HepG2 (cell line): ENCODE measurements around the gene SCN8A. TPM values are rescaled to one million over a fixed set of nuclear protein-coding genes. Genes with fewer than 3 reads are reported as not detected.
"Not testable (repeated sequence)": the region's sequence is repeated elsewhere in the genome, so short reads cannot be mapped to it uniquely, and the experiment has no call there.

ENCODE experiments used
- ATAC-seq: fragments of 200-7000 bp; cut with Tn5 transposase; 3 replicates; pipeline ENCODE4 v1.9.1; 2020; ENCODE audit warnings: mild to moderate bottlenecking, moderate library complexity
- BruUV-seq: library from RNA; stranded (reverse); fragments of 400-500 nt; replicated peaks from 2 replicates; lab custom pipeline; 2021; lab: Mats Ljungman, UMichigan
- CTCF ChIA-PET: fragments of 300-600 bp; formaldehyde crosslinking; extraction: SDS; loops from one replicate; lab custom pipeline; 2021; ENCODE audit warnings: low total read pairs, inconsistent platforms, low intra/inter-chr PET ratio; lab: Yijun Ruan, JAX
- POLR2A ChIA-PET: fragments of 350-600 bp; sonication (Branson Sonifier 250); formaldehyde crosslinking; loops from one replicate; lab custom pipeline; 2020; ENCODE audit warnings: antibody characterized with exemption, inconsistent platforms; lab: Yijun Ruan, JAX
- DNase-seq: peaks from one replicate; pipeline ENCODE4 v3.0.0-alpha.2; 2015; ENCODE audit warnings: low spot score
- FAIRE-seq: peaks from 3 replicates; lab custom pipeline; 2011; peaks lifted over from hg19 to GRCh38; lab: Jason Lieb, UNC
- H2AFZ ChIP-seq: one replicate; pipeline ENCODE4 v1.6.1; 2011; ENCODE audit warnings: low read length, inconsistent platforms
- H3K27ac ChIP-seq: fragments of 300-600 bp; 3 replicates; pipeline ENCODE4 v1.8.0; 2011; ENCODE audit warnings: mixed run types, mild to moderate bottlenecking, mixed read lengths, low read length, inconsistent platforms; ENCODE audit not compliant: insufficient read depth; ENCODE audit errors: extremely low read length
- H3K27me3 ChIP-seq, 2 experiments: fragments of 200-600 bp in 1 of 2; 2 replicates in 1 of 2; 3 replicates in 1 of 2; pipeline versions ENCODE4 v1.6.0 to v1.8.0; 2011; ENCODE audit warnings: low read length in 2 of 2, mild to moderate bottlenecking in 2 of 2, moderate library complexity in 2 of 2, inconsistent platforms in 1 of 2; ENCODE audit not compliant: insufficient read depth in 2 of 2, control insufficient read depth in 1 of 2
- H3K36me3 ChIP-seq, 2 experiments: fragments of 200-600 bp in 1 of 2; replicated peaks in 1 of 2; 2 replicates in 1 of 2; 3 replicates in 1 of 2; pipeline versions ENCODE4 v1.5.1 to v1.8.0; 2011; ENCODE audit warnings: low read length in 2 of 2, inconsistent platforms in 1 of 2; ENCODE audit not compliant: insufficient read depth in 2 of 2, control insufficient read depth in 1 of 2
- H3K4me1 ChIP-seq: 2 replicates; pipeline ENCODE4 v1.5.1; 2012; ENCODE audit warnings: low read length, inconsistent platforms; ENCODE audit not compliant: insufficient read depth
- H3K4me2 ChIP-seq: 2 replicates; pipeline ENCODE4 v1.6.0; 2011; ENCODE audit warnings: low read depth, low read length, inconsistent platforms
- H3K4me3 ChIP-seq, 3 experiments: fragments of 200-600 bp in 1 of 3; sonication (generic), shearing (Covaris generic) in 1 of 3; replicated peaks in 1 of 3; 2 replicates each; pipeline ENCODE4 v1.5.1; 2011 to 2016; ENCODE audit warnings: low read length in 3 of 3, inconsistent platforms in 2 of 3, low read depth in 2 of 3, mild to moderate bottlenecking in 2 of 3, control low read depth in 1 of 3, mixed read lengths in 1 of 3; ENCODE audit not compliant: insufficient read depth in 1 of 3
- H3K79me2 ChIP-seq: one replicate; pipeline ENCODE4 v1.6.1; 2011; ENCODE audit warnings: low read length, inconsistent platforms; ENCODE audit not compliant: insufficient read depth
- H3K9ac ChIP-seq: 2 replicates; pipeline ENCODE4 v1.6.0; 2011; ENCODE audit warnings: mild to moderate bottlenecking, low read depth, low read length, inconsistent platforms; ENCODE audit not compliant: insufficient read depth
- H3K9me3 ChIP-seq: 2 replicates; pipeline ENCODE4 v1.5.1; 2012; ENCODE audit warnings: mild to moderate bottlenecking, low read length
- H4K20me1 ChIP-seq: 2 replicates; pipeline ENCODE4 v1.6.0; 2011; ENCODE audit warnings: inconsistent platforms, mild to moderate bottlenecking, low read length, moderate library complexity; ENCODE audit not compliant: insufficient read depth
- BCL3 ChIP-seq: sonication (generic); formaldehyde crosslinking; IDR thresholded peaks from 2 replicates; pipeline ENCODE4 v1.5.1; 2020; ENCODE audit warnings: mild to moderate bottlenecking, missing genetic modification reagents, moderate library complexity
- HDAC2 ChIP-seq: sonication (generic); formaldehyde crosslinking; IDR thresholded peaks from 2 replicates; pipeline ENCODE4 v1.4.0; 2020; ENCODE audit warnings: missing genetic modification reagents
- PATZ1 ChIP-seq: sonication (generic); formaldehyde crosslinking; IDR thresholded peaks from 2 replicates; pipeline ENCODE4 v1.4.0; 2020; ENCODE audit warnings: missing genetic modification reagents
- TFAP4 ChIP-seq: sonication (generic); IDR thresholded peaks from 2 replicates; pipeline ENCODE4 v1.6.1; 2016; ENCODE audit warnings: low read depth, borderline replicate concordance
- WGBS: methylation state at CpG from one replicate; pipeline ENCODE4 v1.1.6; 2017; ENCODE audit warnings: low lambda C conversion rate; 5-methylcytosine and 5-hydroxymethylcytosine counted together
- in situ Hi-C: cut with HindIII; loops from 2 replicates; pipeline ENCODE4 v1.10.0; 2017; ENCODE audit warnings: low pct_unique_long_range_greater_than_20kb; ENCODE audit not compliant: extremely low pct_ligation_motif_present
- intact Hi-C: fragments of 100-400 bp; cut with micrococcal nuclease; formaldehyde crosslinking; loops from one replicate; pipeline ENCODE4 v1.10.0; 2022; ENCODE audit not compliant: unreplicated experiment
- polyA plus RNA-seq, 8 experiments: library from polyadenylated mRNA; depleted of rRNA in 3 of 8; stranded (reverse) in 7 of 8; unstranded in 1 of 8; fragments of >200 nt; fragmentation: Illumina TruSeq in 4 of 8; extraction: Trizol in 4 of 8; gene quantifications; 2 replicates each; pipeline versions ENCODE4 v1.2.1 to v1.2.3, GENCODE V29; 2011 to 2016; ENCODE audit warnings: low read depth in 4 of 8, missing spikeins in 1 of 8, mixed read lengths in 1 of 8; ENCODE audit not compliant: insufficient read depth in 1 of 8
- total RNA-seq, 5 experiments: library from RNA; depleted of rRNA; stranded (reverse); fragments of >200 nt; fragmentation: Illumina TruSeq; extraction: Trizol; gene quantifications; 2 replicates each; pipeline ENCODE4 v1.2.3, GENCODE V29; 2016; ENCODE audit warnings: low read depth in 1 of 5

The SCN8A gene
- total and polyA plus RNA-seq, 2 of the 13 experiments (the other 11 are each of a cell fraction or from before 2014, with no cell fraction given): 0.57 to 1.4 TPM

GRCh38 chr12:51548241-51548640 is 42.8 kb upstream of the SCN8A start (continued):
- TF ChIP-seq TFAP4 (no peak), BCL3 (CRISPR knock-in tag) (no peak)

GRCh38 chr12:51549637-51550036 is 41.4 kb upstream of the SCN8A start:
- peaks cover 2 to 4% of the 10 kb centered on the region in 2 experiments; a peak in 3 of 5 replicates for H3K27me3 ChIP-seq
- no peaks in the 10 kb centered on the region for H4K20me1 ChIP-seq
- H3K9ac ChIP-seq: no peak overlapping the region
- H3K79me2 ChIP-seq: no peaks in the 10 kb centered on the region
- TF ChIP-seq PATZ1 (no peak), HDAC2 (no peak)
- no peak overlapping the region for H2AFZ ChIP-seq
- no peak for FAIRE-seq
- in situ Hi-C loops (no loop called here), intact Hi-C loops (no loop called here)
- POLR2A ChIA-PET: no interaction called here
- no TSS peak for BruUV-seq
- no peak overlapping the region for H3K4me3 ChIP-seq
- CTCF ChIA-PET: no interaction called here
- no peaks in the 10 kb centered on the region for H3K4me1 ChIP-seq
- no peaks in the 10 kb centered on the region for H3K36me3 ChIP-seq
- no peak overlapping the region for H3K4me2 ChIP-seq
- no peaks in the 10 kb centered on the region for H3K9me3 ChIP-seq
- DNase-seq: no peak
- ATAC-seq: no peak
- no peak overlapping the region for H3K27ac ChIP-seq
- WGBS: 45% methylated on average over 8 of the region's 8 CpGs

- WGBS: 69% methylated on average over 2 of the region's 28 CpGs
These were observed 22.6 kb upstream of the SCN8A start for GRCh38 chr12:51568271-51569032.

More at GRCh38 chr12:51568271-51569032, 22.6 kb upstream of the SCN8A start:
- H3K4me2 ChIP-seq, H3K27me3 ChIP-seq, H3K27ac ChIP-seq, H3K9ac ChIP-seq, in situ Hi-C loops, CTCF ChIA-PET, H3K4me1 ChIP-seq, H3K9me3 ChIP-seq, H3K4me3 ChIP-seq, H4K20me1 ChIP-seq, ATAC-seq, POLR2A ChIA-PET, DNase-seq, FAIRE-seq, intact Hi-C loops, H3K36me3 ChIP-seq, H3K79me2 ChIP-seq, BruUV-seq, H2AFZ ChIP-seq: not testable (repeated sequence)
